Smooth muscle cell (in vitro differentiated cells): ENCODE measurements around the gene POPDC2. TPM values are rescaled to one million over a fixed set of nuclear protein-coding genes. Genes with fewer than 3 reads are reported as not detected.

ENCODE experiments used
- DNase-seq: peaks from one replicate; lab custom pipeline; 2025; ENCODE audit not compliant: unreplicated experiment; lab: John Stamatoyannopoulos, UW
- H2AFZ ChIP-seq: fragments of 200-600 bp; sonication (generic); 2 replicates; pipeline ENCODE4 v1.6.0; 2016; ENCODE audit warnings: antibody characterized with exemption, low read depth, mild to moderate bottlenecking
- H3F3A ChIP-seq: fragments of 200-600 bp; sonication (generic); 2 replicates; pipeline ENCODE4 v1.6.0; 2017; ENCODE audit warnings: antibody characterized with exemption, low read depth
- H3K27ac ChIP-seq: fragments of 200-600 bp; sonication (generic); 2 replicates; pipeline ENCODE4 v1.5.1; 2016; ENCODE audit warnings: low read depth, mild to moderate bottlenecking
- H3K27me3 ChIP-seq: fragments of 200-600 bp; sonication (generic); 2 replicates; pipeline ENCODE4 v1.6.1; 2016; ENCODE audit warnings: low read depth, mild to moderate bottlenecking
- H3K36me3 ChIP-seq: fragments of 200-600 bp; sonication (generic); 2 replicates; pipeline ENCODE4 v1.5.1; 2016; ENCODE audit warnings: low read depth
- H3K4me1 ChIP-seq: fragments of 200-600 bp; sonication (generic); 2 replicates; pipeline ENCODE4 v1.5.1; 2016; ENCODE audit warnings: low read depth
- H3K4me2 ChIP-seq: fragments of 200-600 bp; sonication (generic); 2 replicates; pipeline ENCODE4 v1.6.0; 2016; ENCODE audit warnings: mild to moderate bottlenecking
- H3K4me3 ChIP-seq: fragments of 200-600 bp; sonication (generic); 2 replicates; pipeline ENCODE4 v1.5.1; 2016; ENCODE audit warnings: mild to moderate bottlenecking
- H3K79me2 ChIP-seq: fragments of 200-600 bp; sonication (generic); 2 replicates; pipeline ENCODE4 v1.6.0; 2016; ENCODE audit warnings: low read depth, mild to moderate bottlenecking
- H3K9ac ChIP-seq: fragments of 200-600 bp; sonication (generic); 2 replicates; pipeline ENCODE4 v1.6.0; 2016; ENCODE audit warnings: low read depth
- H3K9me3 ChIP-seq: fragments of 200-600 bp; sonication (generic); replicated peaks from 2 replicates; pipeline ENCODE4 v1.5.1; 2016; ENCODE audit warnings: low read depth
- H4K20me1 ChIP-seq: fragments of 200-600 bp; sonication (generic); 2 replicates; pipeline ENCODE4 v1.6.0; 2016; ENCODE audit warnings: low read depth
- CTCF ChIP-seq: fragments of 200-600 bp; sonication (generic); IDR thresholded peaks from 2 replicates; pipeline ENCODE4 v1.5.1; 2017; ENCODE audit warnings: borderline replicate concordance, mild to moderate bottlenecking, antibody characterized with exemption; ENCODE audit not compliant: insufficient read depth, poor library complexity, severe bottlenecking
- WGBS: methylation state at CpG from one replicate; pipeline ENCODE4 v1.1.7; 2016; ENCODE audit warnings: low lambda C conversion rate; 5-methylcytosine and 5-hydroxymethylcytosine counted together
- polyA plus RNA-seq: library from polyadenylated mRNA; unstranded; fragments of >200 nt; fragmentation: Nextera tagmentation; extraction: Ambion mirVana; gene quantifications from 2 replicates; pipeline ENCODE4 v1.2.1, GENCODE V29; 2016
- total RNA-seq: library from RNA; depleted of rRNA; stranded (reverse); fragments of >200 nt; gene quantifications from 2 replicates; pipeline ENCODE4 v1.2.3, GENCODE V29; 2014

POPDC2 gene
- total and polyA plus RNA-seq, 2 experiments from 2014 or later: 0.94 to 1.2 TPM

DNA sequence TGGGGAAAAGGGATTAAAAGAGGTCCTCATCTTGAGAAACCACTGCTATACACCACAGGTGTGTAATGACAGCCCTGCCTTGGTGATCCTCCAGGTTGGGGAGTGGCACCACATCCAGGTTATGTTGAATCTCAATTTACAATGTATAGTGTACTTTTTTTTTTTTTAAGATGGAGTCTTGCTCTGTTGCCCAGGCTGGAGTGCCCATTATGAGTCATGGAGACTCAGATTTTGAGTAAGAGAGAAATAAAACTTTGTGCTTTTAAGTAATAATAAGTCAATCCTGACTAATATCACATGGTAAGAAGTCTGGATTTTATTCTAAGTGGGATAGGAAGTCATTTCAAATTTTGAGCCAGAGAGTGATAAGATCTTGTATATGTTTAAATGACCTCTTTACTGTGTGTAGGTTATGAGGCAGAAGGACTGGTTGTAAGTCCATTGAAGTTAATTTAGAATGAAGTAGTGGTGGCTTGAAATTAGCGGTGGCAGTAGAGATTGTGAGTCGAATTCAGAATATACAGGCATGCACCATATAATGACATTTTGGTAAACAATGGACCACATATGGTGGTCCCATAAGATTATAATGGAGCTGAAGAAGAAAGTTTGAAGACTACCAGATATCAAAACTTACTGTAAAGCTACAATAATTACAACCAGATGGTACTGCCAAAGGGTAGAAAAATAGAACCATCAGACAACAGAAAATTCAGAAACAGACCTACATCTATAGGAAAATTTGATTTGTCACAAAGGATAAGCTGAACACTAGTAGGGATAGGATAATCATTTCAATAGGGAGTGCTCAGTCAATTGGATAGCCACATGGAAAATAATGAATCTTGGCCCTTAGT lies 20.7 kb downstream of the POPDC2 start:
- Histone ChIP-seq H3K27me3 (no peaks in the 10 kb centered on the region), H3K9ac (peak overlapping the region; percentile 62), H3K36me3 (no peaks in the 10 kb centered on the region), H3F3A (peaks cover 23% of the 10 kb centered on the region), H3K4me3 (no peak overlapping the region), H3K79me2 (no peaks in the 10 kb centered on the region), H3K4me1 (peaks cover 23% of the 10 kb centered on the region), H4K20me1 (no peaks in the 10 kb centered on the region), H3K4me2 (peak overlapping the region; percentile 15), H3K9me3 (no peaks in the 10 kb centered on the region), H3K27ac (peak overlapping the region; percentile 96), H2AFZ (no peak overlapping the region)
- WGBS: 59% methylated on average over 2 of the region's 2 CpGs
- no peak for TF ChIP-seq CTCF
- no peak for DNase-seq

DNA sequence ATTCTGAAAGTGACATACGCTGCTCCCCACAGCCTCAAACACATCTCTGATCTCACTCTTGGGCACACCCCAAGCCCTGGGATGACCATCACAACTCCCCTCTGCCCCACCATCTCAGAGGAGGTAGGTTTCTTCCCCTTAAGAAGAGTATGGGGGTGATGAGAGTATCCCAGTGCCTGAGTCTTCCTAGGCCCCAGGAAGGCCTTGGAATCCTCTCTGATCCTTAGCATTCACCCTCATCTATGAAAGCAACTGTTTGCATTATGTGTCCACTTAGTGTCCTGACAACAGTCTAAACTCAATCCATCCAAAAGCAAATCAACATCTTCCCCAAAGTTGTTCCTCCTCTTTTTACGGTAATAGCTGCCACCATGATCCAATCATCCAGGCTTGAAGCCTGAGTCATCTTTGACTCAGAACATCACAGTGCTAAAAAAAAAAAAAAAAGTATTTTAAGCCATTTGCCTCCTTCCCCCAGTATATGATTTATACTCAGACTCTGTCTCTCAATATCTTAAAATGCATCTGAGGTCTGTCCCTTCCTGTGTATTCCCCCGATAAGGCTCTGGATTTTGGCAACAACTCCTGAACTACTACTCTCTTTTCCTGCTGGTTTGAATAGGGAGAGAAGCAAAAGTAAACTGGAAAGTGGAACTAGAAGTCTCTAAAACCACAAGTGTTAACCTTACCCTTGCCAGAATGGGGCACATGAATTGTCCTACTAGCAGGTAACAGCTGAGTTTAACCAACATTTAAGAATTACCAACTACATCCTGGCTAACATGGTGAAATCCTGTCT lies 22.5 kb downstream of the POPDC2 start:
- Histone ChIP-seq H3F3A (peaks cover 14% of the 10 kb centered on the region), H3K79me2 (no peaks in the 10 kb centered on the region), H3K36me3 (no peaks in the 10 kb centered on the region), H3K27ac (peak overlapping the region; percentile 96), H2AFZ (no peak overlapping the region), H3K9me3 (no peaks in the 10 kb centered on the region), H4K20me1 (no peaks in the 10 kb centered on the region), H3K27me3 (no peaks in the 10 kb centered on the region), H3K4me2 (peak overlapping the region; percentile 69), H3K9ac (peak overlapping the region; percentile 79), H3K4me3 (no peak overlapping the region), H3K4me1 (peaks cover 13% of the 10 kb centered on the region)
- TF ChIP-seq CTCF: no peak
- no peak for DNase-seq
- WGBS: 39% methylated on average over 3 of the region's 3 CpGs

DNA sequence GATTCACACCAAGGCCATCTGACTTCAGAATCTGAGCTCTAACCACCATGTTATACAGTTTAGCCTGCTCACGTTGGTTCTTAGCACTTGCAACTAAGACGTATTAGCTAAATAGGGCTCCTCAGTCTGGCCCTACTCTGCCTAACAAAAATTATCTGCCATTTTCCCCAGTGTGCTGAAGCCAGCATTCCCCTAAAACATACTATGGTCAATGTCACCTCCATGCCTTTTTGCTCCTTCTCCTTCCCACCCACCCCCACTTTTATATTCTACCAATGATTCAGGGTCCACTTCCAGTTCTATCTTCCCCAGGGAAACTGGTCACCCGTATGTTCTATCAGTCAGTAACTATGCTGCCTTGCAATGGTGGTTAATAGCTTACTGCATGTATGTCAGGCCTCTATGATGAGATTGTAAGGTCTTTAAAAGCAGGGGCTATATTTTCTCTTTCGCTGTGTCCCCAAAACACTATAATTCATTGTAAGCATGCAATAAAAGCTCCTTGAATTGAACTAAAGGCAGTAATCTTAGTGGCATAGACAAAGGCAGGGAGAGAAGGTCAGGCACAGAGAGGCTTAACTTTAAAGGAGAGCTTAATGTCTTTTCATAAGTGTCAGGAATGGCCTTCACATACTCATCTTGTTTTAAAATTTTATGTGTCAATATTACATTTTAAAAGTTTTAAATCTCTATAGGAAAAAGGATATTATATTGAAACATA lies 23.3 kb downstream of the POPDC2 start:
- no peaks in the 10 kb centered on the region for H4K20me1 ChIP-seq
- H3F3A ChIP-seq: peaks cover 14% of the 10 kb centered on the region
- no peak for DNase-seq
- TF ChIP-seq CTCF: no peak
- no peak overlapping the region for H3K4me3 ChIP-seq
- peak overlapping the region; percentile 79 for H3K9ac ChIP-seq
- peak overlapping the region; percentile 96 for H3K27ac ChIP-seq
- H3K4me2 ChIP-seq: peak overlapping the region; percentile 45
- no peaks in the 10 kb centered on the region for H3K79me2 ChIP-seq
- peaks cover 8% of the 10 kb centered on the region for H3K4me1 ChIP-seq
- 80% methylated on average over 4 of the region's 4 CpGs for WGBS
- no peak overlapping the region for H2AFZ ChIP-seq
- H3K27me3 ChIP-seq: no peaks in the 10 kb centered on the region
- H3K36me3 ChIP-seq: no peaks in the 10 kb centered on the region
- H3K9me3 ChIP-seq: no peaks in the 10 kb centered on the region
